Measurements from ENCODE around the gene ZNF625. TPM values are rescaled to one million over a fixed set of nuclear protein-coding genes. Genes with fewer than 3 reads are reported as not detected.

Gene ZNF625
- total and polyA plus RNA-seq, 2 experiments from 2014 or later = 12.9 to 18.6 TPM

GRCh38 chr19:12159773-12160414, 3.4 kb upstream of the ZNF625 start:
- peaks cover 3% of the 10 kb centered on the region; the same call in 1 of the 3 replicates for H3K9me3 Mint-ChIP-seq
- H3K27ac ChIP-seq (ENCODE audit: low read depth) = no peak overlapping the region
- H3K9me2 ChIP-seq (ENCODE audit: insufficient read depth) = no peaks in the 10 kb centered on the region; the same call in 1 of the 2 replicates
- DNase-seq (ENCODE audit: low spot score) (peak; percentile 65), ATAC-seq (no peak)
- no peak overlapping the region for H3K4me2 ChIP-seq
- no peaks in the 10 kb centered on the region for H3F3A ChIP-seq (replicated peaks; ENCODE audit: low read depth)
- H4K20me1 ChIP-seq (replicated peaks; ENCODE audit: insufficient read depth) = peaks cover 5% of the 10 kb centered on the region; the same call in 1 of the 2 replicates
- peaks cover 16% of the 10 kb centered on the region for H3K4me1 ChIP-seq (ENCODE audit: insufficient read depth)
- TF ChIP-seq EZH2 (IDR thresholded peaks at IDR 0.05; ENCODE audit: low read depth, unreplicated experiment) = no peak
- TF ChIP-seq ZNF331 (CRISPR knock-in tag; IDR thresholded peaks at IDR 0.05; ENCODE audit: low read depth) = no peak
- TF ChIP-seq EZH2phosphoT487 (IDR thresholded peaks at IDR 0.05; ENCODE audit: unreplicated experiment) = no peak
- no peak for TF ChIP-seq ZNF462 (CRISPR knock-in tag; IDR thresholded peaks at IDR 0.05)
- no peak for TF ChIP-seq STAT1 (IDR thresholded peaks at IDR 0.05; ENCODE audit: unreplicated experiment)
- TF ChIP-seq POLR2AphosphoS5 (IDR thresholded peaks at IDR 0.05; ENCODE audit: low read depth) = no peak
- no peak for TF ChIP-seq NANOG (IDR thresholded peaks at IDR 0.05; ENCODE audit: borderline replicate concordance)
- no peak for TF ChIP-seq REST (IDR thresholded peaks at IDR 0.05; ENCODE audit: unreplicated experiment)
- TF ChIP-seq CREB1 (CRISPR knock-in tag; IDR thresholded peaks at IDR 0.05; ENCODE audit: low read depth) = no peak
- no peak for TF ChIP-seq ZNF114 (CRISPR knock-in tag; IDR thresholded peaks at IDR 0.05)
- TF ChIP-seq CTCF (conservative IDR thresholded peaks at IDR 0.05; ENCODE audit: low read depth in 2 of 2) = no peak
- TF ChIP-seq JUNB (IDR thresholded peaks at IDR 0.05; ENCODE audit: unreplicated experiment) = no peak
- no peak for TF ChIP-seq ETS1 (IDR thresholded peaks at IDR 0.05)
- no peak overlapping the region for H3K4me3 Mint-ChIP-seq
- no peak overlapping the region for H3K4me3 ChIP-seq
- no peaks in the 10 kb centered on the region for H3K36me3 ChIP-seq (ENCODE audit: insufficient read depth)
- peaks cover 9% of the 10 kb centered on the region for H3K4me1 Mint-ChIP-seq
- H3K27me3 Mint-ChIP-seq (ENCODE audit: insufficient read depth, low read depth, poor library complexity) = peaks cover 9% of the 10 kb centered on the region
- H3K79me2 ChIP-seq (replicated peaks; ENCODE audit: insufficient read depth) = peaks cover 29% of the 10 kb centered on the region
- H3K27me3 ChIP-seq (ENCODE audit: insufficient read depth) = no peaks in the 10 kb centered on the region
- H2AFZ ChIP-seq = no peak overlapping the region
- no peak overlapping the region for H3K27ac Mint-ChIP-seq
- H3K36me3 Mint-ChIP-seq (ENCODE audit: low read depth) = peaks cover 3% of the 10 kb centered on the region; the same call in 2 of the 3 replicates
